WTC11 (cell line): ENCODE data around the gene SLC22A7. TPM values are rescaled to one million over a fixed set of nuclear protein-coding genes. Genes with fewer than 3 reads are reported as not detected.

ENCODE experiments used
- ATAC-seq: fragments of 200-7000 bp; cut with Tn5 transposase; 2 replicates; pipeline ENCODE4 v1.10.0; 2021; ENCODE audit warnings: mild to moderate bottlenecking, moderate library complexity
- CTCF ChIA-PET: fragments of 300-600 bp; sonication (Branson Sonifier 250); formaldehyde crosslinking; loops from one replicate; lab custom pipeline; 2021; ENCODE audit warnings: antibody characterized with exemption; lab: Charles Lee
- POLR2A ChIA-PET: fragments of 350-600 bp; sonication (Branson Sonifier 250); formaldehyde crosslinking; loops from one replicate; lab custom pipeline; 2021; ENCODE audit warnings: antibody characterized with exemption; lab: Charles Lee
- DNase-seq: peaks from one replicate; pipeline ENCODE4 v3.0.0; 2021; ENCODE audit warnings: low spot score
- H3K27ac Mint-ChIP-seq: 2 replicates; pipeline ENCODE4 v1.8.0; 2021; ENCODE audit warnings: mixed read lengths
- H3K27me3 Mint-ChIP-seq: 2 replicates; pipeline ENCODE4 v1.8.0; 2021; ENCODE audit warnings: low read depth, mild to moderate bottlenecking, moderate library complexity, mixed read lengths
- H3K36me3 Mint-ChIP-seq: 2 replicates; pipeline ENCODE4 v1.8.0; 2021; ENCODE audit warnings: mixed read lengths
- H3K4me1 Mint-ChIP-seq: 2 replicates; pipeline ENCODE4 v1.8.0; 2022; ENCODE audit warnings: mixed read lengths
- H3K4me3 Mint-ChIP-seq: 2 replicates; pipeline ENCODE4 v1.8.0; 2021; ENCODE audit warnings: mild to moderate bottlenecking, moderate library complexity, mixed read lengths
- H3K9me3 Mint-ChIP-seq: 2 replicates; pipeline ENCODE4 v1.8.0; 2021; ENCODE audit warnings: mixed read lengths
- EMX1 ChIP-seq: fragments of 250-450 bp; sonication (Bioruptor Pico); IDR thresholded peaks from 2 replicates; pipeline ENCODE4 v1.8.0; 2021; ENCODE audit warnings: mild to moderate bottlenecking
- ETV6 ChIP-seq: sonication (generic); formaldehyde crosslinking; IDR thresholded peaks from 2 replicates; pipeline ENCODE4 v1.8.1; 2022; ENCODE audit warnings: mild to moderate bottlenecking, missing genetic modification reagents
- FOXP1 ChIP-seq: sonication (generic); formaldehyde crosslinking; IDR thresholded peaks from 2 replicates; pipeline ENCODE4 v1.8.0; 2022; ENCODE audit warnings: missing genetic modification reagents, mild to moderate bottlenecking, moderate library complexity, borderline replicate concordance
- GRHL2 ChIP-seq: fragments of 250-450 bp; sonication (Bioruptor Pico); IDR thresholded peaks from 2 replicates; pipeline ENCODE4 v1.8.0; 2022; ENCODE audit warnings: mild to moderate bottlenecking, moderate library complexity; ENCODE audit not compliant: insufficient replicate concordance, severe bottlenecking
- GTF2I ChIP-seq: fragments of 250-450 bp; sonication (Bioruptor Pico); conservative IDR thresholded peaks from 2 replicates; pipeline ENCODE4 v1.4.0; 2021; ENCODE audit warnings: mild to moderate bottlenecking
- MYBL2 ChIP-seq: sonication (generic); formaldehyde crosslinking; IDR thresholded peaks from 2 replicates; pipeline ENCODE4 v1.8.1; 2023; ENCODE audit warnings: mild to moderate bottlenecking, moderate library complexity, missing genetic modification reagents
- NR3C1 ChIP-seq: sonication (generic); formaldehyde crosslinking; conservative IDR thresholded peaks from 2 replicates; pipeline ENCODE4 v1.8.1; 2023; ENCODE audit warnings: low read depth, mild to moderate bottlenecking, missing genetic modification reagents
- SOX15 ChIP-seq: fragments of 250-450 bp; sonication (Bioruptor Pico); IDR thresholded peaks from 2 replicates; pipeline ENCODE4 v1.9.0; 2021; ENCODE audit warnings: mild to moderate bottlenecking
- SP1 ChIP-seq: sonication (generic); formaldehyde crosslinking; conservative IDR thresholded peaks from 2 replicates; pipeline ENCODE4 v1.8.1; 2022; ENCODE audit warnings: missing genetic modification reagents
- ZNF121 ChIP-seq: sonication (generic); formaldehyde crosslinking; IDR thresholded peaks from 2 replicates; pipeline ENCODE4 v1.8.0; 2023; ENCODE audit warnings: missing genetic modification reagents
- ZNF138 ChIP-seq: sonication (generic); formaldehyde crosslinking; conservative IDR thresholded peaks from 2 replicates; pipeline ENCODE4 v1.8.1; 2022; ENCODE audit warnings: mild to moderate bottlenecking, moderate library complexity, missing genetic modification reagents
- ZNF232 ChIP-seq: sonication (generic); formaldehyde crosslinking; IDR thresholded peaks from 2 replicates; pipeline ENCODE4 v1.8.0; 2022; ENCODE audit warnings: mild to moderate bottlenecking, missing genetic modification reagents
- ZNF263 ChIP-seq: sonication (generic); formaldehyde crosslinking; IDR thresholded peaks from 2 replicates; pipeline ENCODE4 v1.8.1; 2022; ENCODE audit warnings: low read depth, mild to moderate bottlenecking, moderate library complexity, missing genetic modification reagents
- ZNF396 ChIP-seq: fragments of 250-450 bp; sonication (Bioruptor Pico); IDR thresholded peaks from 2 replicates; pipeline ENCODE4 v1.8.0; 2021; ENCODE audit warnings: mild to moderate bottlenecking, moderate library complexity, borderline replicate concordance
- ZNF423 ChIP-seq: fragments of 250-450 bp; sonication (Bioruptor Pico); IDR thresholded peaks from 2 replicates; pipeline ENCODE4 v2.1.2; 2022; ENCODE audit warnings: mild to moderate bottlenecking, moderate library complexity
- total RNA-seq: library from RNA; stranded (reverse); gene quantifications from 3 replicates; pipeline ENCODE4 v1.2.3, GENCODE V29; 2021
- TF ChIP-seq, protein P1 (sequence below): sonication (generic); formaldehyde crosslinking; IDR thresholded peaks from 2 replicates; pipeline ENCODE4 v1.8.1; 2023; ENCODE audit warnings: mild to moderate bottlenecking, missing genetic modification reagents
- TF ChIP-seq, protein P2 (sequence below): sonication (generic); formaldehyde crosslinking; IDR thresholded peaks from 2 replicates; pipeline ENCODE4 v1.8.1; 2022; ENCODE audit warnings: low read depth, mild to moderate bottlenecking, moderate library complexity, missing genetic modification reagents, borderline replicate concordance
- TF ChIP-seq, protein P3 (sequence below): sonication (generic); formaldehyde crosslinking; IDR thresholded peaks from 2 replicates; pipeline ENCODE4 v1.8.0; 2022; ENCODE audit warnings: mild to moderate bottlenecking, missing genetic modification reagents
- TF ChIP-seq, protein P4 (sequence below): sonication (generic); formaldehyde crosslinking; IDR thresholded peaks from 2 replicates; pipeline ENCODE4 v1.8.1; 2022; ENCODE audit warnings: mild to moderate bottlenecking, moderate library complexity, missing genetic modification reagents

Gene SLC22A7
- total RNA-seq, 1 experiment from 2014 or later = not detected

DNA sequence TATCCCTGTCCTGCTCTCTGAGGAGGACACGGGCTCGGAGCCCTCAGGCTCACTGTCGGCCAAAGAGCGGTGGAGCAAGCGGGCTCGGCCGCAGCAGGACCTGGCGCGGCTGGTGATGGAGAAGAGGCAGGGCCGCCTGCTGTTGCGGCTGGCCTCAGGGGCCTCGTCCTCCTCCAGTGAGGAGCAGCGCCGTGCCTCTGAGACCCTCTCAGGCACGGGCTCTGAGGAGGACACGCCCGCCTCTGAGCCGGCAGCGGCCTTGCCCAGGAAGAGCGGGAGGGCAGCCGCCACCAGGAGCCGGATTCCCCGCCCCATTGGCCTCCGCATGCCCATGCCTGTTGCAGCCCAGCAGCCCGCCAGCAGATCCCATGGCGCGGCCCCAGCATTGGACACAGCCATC, 14.2 kb upstream of the SLC22A7 start (continued):
- no peak for TF ChIP-seq EMX1 (CRISPR knock-in tag)
- no peak for TF ChIP-seq ZNF263 (CRISPR knock-in tag)
- TF ChIP-seq, protein P1, sequence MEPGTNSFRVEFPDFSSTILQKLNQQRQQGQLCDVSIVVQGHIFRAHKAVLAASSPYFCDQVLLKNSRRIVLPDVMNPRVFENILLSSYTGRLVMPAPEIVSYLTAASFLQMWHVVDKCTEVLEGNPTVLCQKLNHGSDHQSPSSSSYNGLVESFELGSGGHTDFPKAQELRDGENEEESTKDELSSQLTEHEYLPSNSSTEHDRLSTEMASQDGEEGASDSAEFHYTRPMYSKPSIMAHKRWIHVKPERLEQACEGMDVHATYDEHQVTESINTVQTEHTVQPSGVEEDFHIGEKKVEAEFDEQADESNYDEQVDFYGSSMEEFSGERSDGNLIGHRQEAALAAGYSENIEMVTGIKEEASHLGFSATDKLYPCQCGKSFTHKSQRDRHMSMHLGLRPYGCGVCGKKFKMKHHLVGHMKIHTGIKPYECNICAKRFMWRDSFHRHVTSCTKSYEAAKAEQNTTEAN = no peak
- no peak for TF ChIP-seq ZNF121
- TF ChIP-seq ZNF138 (CRISPR knock-in tag) = no peak
- TF ChIP-seq ZNF232 (CRISPR knock-in tag) = no peak

DNA sequence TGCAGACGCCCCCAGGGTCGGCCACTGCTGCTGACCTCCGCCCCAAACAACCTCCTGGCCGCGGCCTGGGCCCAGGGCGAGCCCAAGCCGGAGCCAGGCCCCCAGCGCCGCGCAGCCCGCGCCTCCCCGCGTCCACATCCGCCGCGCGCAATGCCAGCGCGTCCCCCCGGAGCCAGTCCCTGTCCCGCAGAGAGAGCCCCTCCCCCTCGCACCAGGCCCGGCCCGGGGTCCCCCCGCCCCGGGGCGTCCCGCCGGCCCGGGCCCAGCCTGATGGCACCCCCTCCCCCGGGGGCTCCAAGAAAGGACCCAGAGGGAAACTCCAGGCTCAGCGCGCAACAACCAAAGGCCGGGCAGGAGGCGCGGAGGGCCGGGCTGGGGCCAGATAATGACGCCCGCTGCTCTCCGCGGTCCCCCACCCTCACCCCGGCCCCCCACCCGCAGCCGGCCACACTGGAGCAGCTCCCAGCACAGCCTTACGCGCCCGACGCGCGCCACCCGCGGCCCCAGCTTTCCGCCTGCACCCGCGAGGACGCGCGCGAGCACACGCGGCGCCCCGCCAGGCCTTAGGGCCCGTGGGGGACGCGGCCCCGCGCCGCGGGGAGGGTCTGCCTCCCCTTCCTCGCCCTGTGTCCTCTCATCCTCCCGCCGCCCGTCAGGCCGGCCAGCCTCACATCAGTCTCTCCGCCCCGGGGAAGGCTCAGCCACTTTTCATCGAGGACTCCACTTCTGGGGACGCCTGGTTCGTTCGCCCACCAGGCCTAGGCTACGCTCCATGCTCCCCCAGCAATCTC, 12.9 kb upstream of the SLC22A7 start:
- Mint-ChIP-seq H3K4me3 (peak overlapping the region; percentile 58), H3K9me3 (no peaks in the 10 kb centered on the region), H3K4me1 (peaks cover 7% of the 10 kb centered on the region), H3K27ac (no peak overlapping the region), H3K36me3 (no peaks in the 10 kb centered on the region), H3K27me3 (peaks cover 25% of the 10 kb centered on the region)
- ChIA-PET CTCF (interaction anchor here (0.6 to 1.1 kb wide), 3 partner anchors 23 to 705 kb away, joined by 3 to 4 read pairs (median 4); partner anchors contain the start of genes CRIP3 and DNPH1), POLR2A (no interaction called here)
- DNase-seq = no peak
- TF ChIP-seq SP1 (CRISPR knock-in tag) (no peak), ZNF423 (0 out of 2 replicates have a peak, but pooled peaks have one; percentile 5), ZNF396 (no peak)
- ATAC-seq = peak; percentile 61

DNA sequence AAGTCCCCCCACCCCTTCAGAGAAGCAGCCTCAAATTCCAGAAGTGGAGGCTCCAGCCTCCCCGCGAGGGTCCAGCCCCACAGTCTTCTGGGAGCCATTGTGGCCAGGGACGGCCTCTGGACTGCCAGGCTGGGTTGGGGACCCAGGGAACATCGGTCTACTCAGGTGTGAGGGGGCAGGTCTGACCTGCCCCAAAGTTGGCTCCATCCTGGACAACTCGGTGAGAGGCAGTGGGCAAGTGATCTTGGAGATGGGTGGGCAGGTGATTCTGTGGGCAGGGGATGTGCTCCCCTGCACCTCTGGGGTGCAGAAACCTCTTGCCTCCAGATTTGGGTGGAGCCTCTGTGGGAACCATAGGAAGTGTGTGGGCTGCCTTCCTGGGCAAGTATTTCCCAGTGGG, 12.2 kb upstream of the SLC22A7 start:
- no peak overlapping the region for H3K27ac Mint-ChIP-seq
- TF ChIP-seq FOXP1 (CRISPR knock-in tag) (no peak), NR3C1 (CRISPR knock-in tag) (no peak), MYBL2 (CRISPR knock-in tag) (no peak), ETV6 (CRISPR knock-in tag) (no peak), GTF2I (CRISPR knock-in tag) (no peak), GRHL2 (no peak), ZNF396 (no peak), SOX15 (CRISPR knock-in tag) (no peak)
- TF ChIP-seq, protein P1 = no peak
- TF ChIP-seq, protein P2, sequence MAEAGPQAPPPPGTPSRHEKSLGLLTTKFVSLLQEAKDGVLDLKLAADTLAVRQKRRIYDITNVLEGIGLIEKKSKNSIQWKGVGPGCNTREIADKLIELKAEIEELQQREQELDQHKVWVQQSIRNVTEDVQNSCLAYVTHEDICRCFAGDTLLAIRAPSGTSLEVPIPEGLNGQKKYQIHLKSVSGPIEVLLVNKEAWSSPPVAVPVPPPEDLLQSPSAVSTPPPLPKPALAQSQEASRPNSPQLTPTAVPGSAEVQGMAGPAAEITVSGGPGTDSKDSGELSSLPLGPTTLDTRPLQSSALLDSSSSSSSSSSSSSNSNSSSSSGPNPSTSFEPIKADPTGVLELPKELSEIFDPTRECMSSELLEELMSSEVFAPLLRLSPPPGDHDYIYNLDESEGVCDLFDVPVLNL = no peak
- TF ChIP-seq, protein P3, sequence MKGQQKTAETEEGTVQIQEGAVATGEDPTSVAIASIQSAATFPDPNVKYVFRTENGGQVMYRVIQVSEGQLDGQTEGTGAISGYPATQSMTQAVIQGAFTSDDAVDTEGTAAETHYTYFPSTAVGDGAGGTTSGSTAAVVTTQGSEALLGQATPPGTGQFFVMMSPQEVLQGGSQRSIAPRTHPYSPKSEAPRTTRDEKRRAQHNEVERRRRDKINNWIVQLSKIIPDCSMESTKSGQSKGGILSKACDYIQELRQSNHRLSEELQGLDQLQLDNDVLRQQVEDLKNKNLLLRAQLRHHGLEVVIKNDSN = no peak
- TF ChIP-seq, protein P4, sequence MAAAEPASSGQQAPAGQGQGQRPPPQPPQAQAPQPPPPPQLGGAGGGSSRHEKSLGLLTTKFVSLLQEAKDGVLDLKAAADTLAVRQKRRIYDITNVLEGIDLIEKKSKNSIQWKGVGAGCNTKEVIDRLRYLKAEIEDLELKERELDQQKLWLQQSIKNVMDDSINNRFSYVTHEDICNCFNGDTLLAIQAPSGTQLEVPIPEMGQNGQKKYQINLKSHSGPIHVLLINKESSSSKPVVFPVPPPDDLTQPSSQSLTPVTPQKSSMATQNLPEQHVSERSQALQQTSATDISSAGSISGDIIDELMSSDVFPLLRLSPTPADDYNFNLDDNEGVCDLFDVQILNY = no peak
- ChIA-PET POLR2A (interaction anchor here (1.2 kb wide), 1 partner anchor 104 kb away, joined by 6 read pairs; the partner anchor contains the start of gene CUL9), CTCF (interaction anchor here (0.6 to 3.7 kb wide), 7 partner anchors 11 to 706 kb away, joined by 4 to 53 read pairs (median 24); partner anchors contain the start of genes CRIP3 and SLC22A7)
- H3K27me3 Mint-ChIP-seq = peaks cover 25% of the 10 kb centered on the region
- no peak for ATAC-seq
- no peaks in the 10 kb centered on the region for H3K9me3 Mint-ChIP-seq
- H3K36me3 Mint-ChIP-seq = no peaks in the 10 kb centered on the region
- no peak for DNase-seq
- peaks cover 7% of the 10 kb centered on the region for H3K4me1 Mint-ChIP-seq
- H3K4me3 Mint-ChIP-seq = peak overlapping the region; percentile 58
